HuH-7.5 (cell line): ENCODE data around the gene SLC35C1.
A peak's percentile ranks its signal among the peaks of the same experiment; 100 is the strongest.
"Not testable (repeated sequence)": the region's sequence is repeated elsewhere in the genome, so short reads cannot be mapped to it uniquely, and the experiment has no call there.

ENCODE experiments used
- DNase-seq: peaks from one replicate; pipeline ENCODE4 v3.0.0; 2011; ENCODE audit warnings: low spot score

The SLC35C1 gene

GRCh38 chr11:45788887-45789286 is 16.1 kb upstream of the SLC35C1 start:
- no peak for DNase-seq

DNA sequence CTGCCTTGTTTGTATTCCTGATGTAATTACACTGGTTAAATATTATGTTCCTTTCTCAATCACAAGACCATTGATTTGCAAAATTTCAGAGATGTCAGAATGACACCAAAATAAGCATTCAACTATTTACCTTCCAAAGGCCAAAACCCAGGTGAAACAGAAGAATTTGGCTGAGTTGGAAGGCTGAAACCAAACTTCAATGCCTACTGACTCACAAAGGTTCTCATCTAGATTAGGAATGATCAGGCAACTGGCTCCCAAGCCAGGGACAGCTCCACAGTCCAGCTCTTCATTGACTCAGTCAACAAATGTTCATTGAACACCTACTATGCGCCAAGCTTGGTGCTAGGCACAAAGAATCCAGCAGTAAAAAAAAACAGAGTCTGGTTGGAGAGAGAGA is 13.4 kb upstream of the SLC35C1 start:
- no peak for DNase-seq

GRCh38 chr11:45794169-45794568 is 10.8 kb upstream of the SLC35C1 start:
- no peak for DNase-seq

DNA sequence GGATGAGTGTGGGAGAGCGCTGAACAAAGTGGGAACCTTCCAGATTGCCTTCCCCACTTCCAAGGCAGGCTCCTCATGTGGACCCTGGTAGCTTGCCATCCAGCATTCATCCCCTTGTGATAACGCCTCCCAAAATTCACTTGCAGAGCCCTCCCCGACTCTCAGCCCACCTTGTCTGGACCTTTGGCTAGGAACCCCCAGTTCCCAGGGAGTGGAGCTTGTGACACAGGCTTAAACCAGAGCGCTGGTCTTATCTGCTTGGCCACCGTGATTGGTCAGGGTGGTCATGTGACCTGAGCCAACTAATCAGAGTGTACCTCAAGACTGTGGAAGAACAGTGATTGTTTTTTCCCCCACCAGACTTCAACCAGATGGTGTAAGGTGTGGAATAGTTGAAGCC is 9.6 kb upstream of the SLC35C1 start:
- DNase-seq = no peak

- no peak for DNase-seq
Observed at GRCh38 chr11:45796461-45796861, 8.5 kb upstream of the SLC35C1 start.

DNA sequence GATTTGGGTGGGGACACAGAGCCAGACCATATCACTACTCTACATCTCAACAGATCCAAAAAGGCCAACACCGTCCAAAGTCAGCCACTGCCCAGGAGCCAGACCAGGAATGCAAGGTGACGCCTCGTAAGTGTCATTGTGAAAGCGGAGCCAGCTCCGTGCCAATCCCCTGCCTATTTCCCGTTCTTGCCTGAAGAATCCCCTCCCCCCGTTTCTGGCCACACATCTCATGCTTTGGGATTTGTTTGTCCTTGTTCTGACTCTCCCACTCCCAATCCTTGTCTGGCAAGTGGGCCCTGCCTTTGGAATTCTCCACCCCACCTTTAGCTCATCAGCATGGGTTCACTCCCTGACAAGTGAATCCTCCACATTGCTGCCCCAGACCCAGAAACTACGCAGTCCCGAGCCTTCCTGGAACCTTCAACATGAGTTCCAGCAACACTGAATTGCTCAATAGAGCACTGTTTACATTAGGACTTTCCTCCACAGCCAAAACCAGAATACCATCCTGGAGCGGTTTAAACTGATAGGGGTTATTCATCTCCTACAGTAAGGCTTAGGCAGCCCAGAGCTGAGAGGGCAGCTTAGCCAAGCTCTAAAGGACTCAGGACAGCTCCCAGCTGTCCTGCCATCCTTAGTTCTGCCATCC is 6.0 kb upstream of the SLC35C1 start:
- peak; percentile 32 for DNase-seq

DNA sequence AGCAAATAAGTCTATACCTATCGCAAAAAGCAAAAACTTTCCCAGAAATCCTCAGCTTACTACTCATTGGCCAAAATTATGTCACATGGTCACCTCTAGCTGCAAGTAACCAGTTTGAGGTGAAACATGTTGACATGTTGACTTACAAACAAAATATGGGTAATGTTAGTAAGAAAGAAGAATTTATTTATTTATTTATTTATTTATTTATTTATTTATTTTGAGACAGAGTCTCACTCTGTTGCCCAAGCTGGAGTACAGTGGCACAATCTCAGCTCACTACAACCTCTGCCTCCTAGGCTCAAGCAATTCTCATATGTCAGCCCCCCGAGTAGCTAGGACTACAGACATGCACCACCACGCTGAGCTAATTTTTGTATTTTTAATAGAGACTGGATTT is 5.4 kb upstream of the SLC35C1 start:
- DNase-seq = no peak

DNA sequence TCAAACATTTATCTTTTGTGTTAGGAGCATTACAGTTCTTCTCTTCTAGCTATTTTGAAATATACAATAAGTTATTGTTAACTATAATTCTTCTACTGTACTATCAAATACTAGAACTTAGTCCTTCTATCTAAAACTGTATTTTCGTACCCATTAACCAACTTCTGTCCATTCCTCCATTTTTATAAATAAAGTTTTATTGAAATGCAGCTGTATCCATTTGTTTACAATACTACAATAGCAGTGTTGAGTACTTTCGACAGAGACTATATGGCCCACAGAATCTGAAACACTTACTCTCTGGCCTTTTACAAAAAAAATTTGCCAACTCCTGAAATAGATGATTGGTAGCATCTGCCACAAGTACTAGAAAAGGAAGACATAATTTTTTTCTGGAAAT is 4.7 kb upstream of the SLC35C1 start:
- no peak for DNase-seq

GRCh38 chr11:45801723-45802315 is 3.1 kb upstream of the SLC35C1 start:
- DNase-seq = no peak

DNA sequence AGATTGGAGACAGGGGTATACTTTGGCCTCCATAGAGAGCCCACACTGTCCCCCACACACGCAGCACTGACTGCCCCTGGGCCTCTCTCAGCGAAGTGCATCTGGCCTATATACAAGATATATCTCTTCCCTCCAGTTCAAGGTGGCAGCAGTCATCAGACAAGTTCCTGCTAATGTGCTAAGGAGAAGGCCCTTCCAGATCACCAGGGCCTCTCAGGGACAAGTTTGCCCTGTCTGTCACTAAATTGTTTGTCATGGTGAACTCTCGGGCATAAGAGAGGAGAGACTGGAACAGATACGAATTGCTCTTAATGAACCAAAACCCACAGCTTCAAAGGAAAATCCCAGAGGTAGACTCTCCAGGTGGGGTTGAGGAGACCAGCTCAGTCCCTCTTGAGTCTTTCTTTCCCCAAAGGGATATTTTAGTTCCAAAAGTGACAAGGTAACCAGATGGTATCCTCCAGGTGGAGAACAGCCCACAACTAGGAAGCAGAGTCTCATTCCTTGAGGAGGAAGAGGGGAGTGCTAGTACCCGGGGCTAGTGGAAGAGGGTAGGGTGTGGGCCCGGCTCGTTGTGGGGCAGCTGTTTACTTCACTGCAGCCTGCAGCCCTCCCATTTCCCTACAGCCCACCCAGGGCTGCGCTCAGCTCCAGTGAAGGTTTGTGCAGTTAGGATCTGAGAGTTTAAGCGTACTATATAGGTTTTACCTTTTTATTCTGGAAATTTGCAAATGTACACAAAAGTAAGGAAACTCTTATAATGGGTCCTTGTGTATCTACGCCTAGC is 2.2 kb upstream of the SLC35C1 start:
- DNase-seq = no peak

GRCh38 chr11:45803971-45804760 is 783 bp upstream of the SLC35C1 start:
- DNase-seq = peak; percentile 33

DNA sequence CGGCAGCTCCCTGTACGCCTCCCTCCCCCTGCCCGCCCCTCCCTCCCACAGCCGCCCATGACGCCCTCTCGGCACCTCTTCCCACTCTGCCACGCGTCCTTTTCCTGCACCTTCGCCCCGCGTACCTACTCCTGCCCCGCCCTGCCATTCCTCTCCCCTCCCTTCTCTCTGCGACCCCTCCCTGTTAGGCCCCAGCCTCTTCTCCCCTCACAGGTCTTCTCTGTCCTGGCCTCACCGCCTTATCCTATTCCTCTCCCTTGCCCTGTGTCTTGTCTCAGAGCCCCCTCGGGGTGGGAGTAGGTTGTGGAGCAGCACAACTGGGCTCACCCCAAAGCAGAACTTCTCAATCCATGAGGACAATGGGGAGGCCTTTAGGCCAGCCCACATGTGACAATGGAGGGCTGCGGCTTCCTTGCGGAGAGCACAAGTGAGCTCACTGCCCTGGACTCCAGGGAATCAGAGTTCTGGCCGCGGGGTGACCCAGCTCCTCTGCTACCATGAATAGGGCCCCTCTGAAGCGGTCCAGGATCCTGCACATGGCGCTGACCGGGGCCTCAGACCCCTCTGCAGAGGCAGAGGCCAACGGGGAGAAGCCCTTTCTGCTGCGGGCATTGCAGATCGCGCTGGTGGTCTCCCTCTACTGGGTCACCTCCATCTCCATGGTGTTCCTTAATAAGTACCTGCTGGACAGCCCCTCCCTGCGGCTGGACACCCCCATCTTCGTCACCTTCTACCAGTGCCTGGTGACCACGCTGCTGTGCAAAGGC is 539 bp downstream of the SLC35C1 start:
- DNase-seq = peak; percentile 26

DNA sequence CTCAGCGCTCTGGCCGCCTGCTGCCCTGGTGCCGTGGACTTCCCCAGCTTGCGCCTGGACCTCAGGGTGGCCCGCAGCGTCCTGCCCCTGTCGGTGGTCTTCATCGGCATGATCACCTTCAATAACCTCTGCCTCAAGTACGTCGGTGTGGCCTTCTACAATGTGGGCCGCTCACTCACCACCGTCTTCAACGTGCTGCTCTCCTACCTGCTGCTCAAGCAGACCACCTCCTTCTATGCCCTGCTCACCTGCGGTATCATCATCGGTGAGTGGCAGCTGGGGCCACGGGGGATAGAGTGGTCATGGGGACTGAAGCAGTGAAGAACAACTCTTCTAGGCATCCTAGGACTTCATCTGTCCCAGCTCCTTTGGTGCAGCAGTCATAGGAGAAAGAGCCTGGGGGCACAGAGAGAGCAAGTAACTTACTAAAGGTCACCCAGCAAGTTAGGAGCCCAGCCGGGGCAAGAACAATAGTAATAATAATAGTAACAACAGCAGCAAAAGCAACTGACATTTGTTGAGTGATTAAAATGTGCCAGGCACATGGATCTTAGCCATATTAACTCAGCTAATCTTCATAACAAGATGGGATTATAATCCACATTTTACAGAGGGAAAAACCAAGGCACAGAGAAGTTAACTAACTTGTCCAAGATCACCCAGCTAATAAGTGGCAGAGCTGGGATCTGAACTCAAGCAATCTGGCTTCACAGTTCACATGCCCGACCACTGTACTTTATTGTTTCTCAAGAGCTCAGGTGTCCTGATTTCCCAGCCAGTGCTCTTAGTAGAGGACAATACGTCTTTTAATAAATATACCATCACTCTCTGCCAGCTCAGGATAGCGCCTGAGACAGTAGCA is 1.4 kb downstream of the SLC35C1 start:
- no peak for DNase-seq

DNA sequence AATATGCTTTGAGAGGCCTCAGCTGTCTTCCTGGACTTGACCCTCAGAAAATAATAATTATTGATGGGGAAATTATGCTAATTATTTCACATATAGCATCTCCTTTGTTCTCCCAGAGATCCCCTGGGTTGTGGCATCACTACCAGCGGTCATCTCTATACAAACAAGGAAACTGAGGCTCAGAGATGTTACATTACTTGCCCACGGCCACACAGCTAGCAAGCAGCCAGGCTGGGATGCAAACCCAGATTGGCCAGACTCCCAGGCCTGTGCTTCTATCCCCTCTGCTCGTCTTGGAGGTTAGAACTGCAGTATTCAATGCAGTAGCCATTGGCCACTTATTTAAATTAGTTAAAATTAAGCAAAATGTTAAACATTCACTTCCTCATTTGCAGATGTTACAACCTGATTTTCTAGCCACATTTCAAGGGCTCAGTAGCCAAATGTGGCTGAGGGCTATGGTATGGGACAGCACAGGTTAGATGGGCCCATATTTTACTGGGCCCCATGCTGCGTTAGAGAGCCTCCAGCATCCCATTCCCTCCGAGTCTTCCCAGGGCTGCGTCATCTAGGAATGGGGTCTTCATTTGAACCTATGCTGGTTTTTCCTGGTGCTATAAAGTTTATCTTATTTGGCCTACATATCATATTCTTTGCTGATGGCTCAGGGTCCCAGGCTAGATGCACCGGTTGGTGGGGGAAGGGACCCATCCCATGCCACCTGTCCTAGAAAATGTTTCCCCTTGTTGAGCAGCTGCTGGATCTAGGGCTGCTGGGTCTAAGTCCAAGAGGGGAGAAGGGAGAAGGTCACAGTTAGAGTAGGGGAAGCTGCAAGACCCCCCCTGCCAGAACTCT is 2.2 kb downstream of the SLC35C1 start:
- no peak for DNase-seq

- DNase-seq = no peak
Observed at GRCh38 chr11:45807792-45808238, 2.9 kb downstream of the SLC35C1 start.

- DNase-seq = not testable (repeated sequence)
Observed at GRCh38 chr11:45808427-45808826, 3.5 kb downstream of the SLC35C1 start.

- DNase-seq = no peak
Observed at GRCh38 chr11:45809456-45810395, 4.8 kb downstream of the SLC35C1 start.

DNA sequence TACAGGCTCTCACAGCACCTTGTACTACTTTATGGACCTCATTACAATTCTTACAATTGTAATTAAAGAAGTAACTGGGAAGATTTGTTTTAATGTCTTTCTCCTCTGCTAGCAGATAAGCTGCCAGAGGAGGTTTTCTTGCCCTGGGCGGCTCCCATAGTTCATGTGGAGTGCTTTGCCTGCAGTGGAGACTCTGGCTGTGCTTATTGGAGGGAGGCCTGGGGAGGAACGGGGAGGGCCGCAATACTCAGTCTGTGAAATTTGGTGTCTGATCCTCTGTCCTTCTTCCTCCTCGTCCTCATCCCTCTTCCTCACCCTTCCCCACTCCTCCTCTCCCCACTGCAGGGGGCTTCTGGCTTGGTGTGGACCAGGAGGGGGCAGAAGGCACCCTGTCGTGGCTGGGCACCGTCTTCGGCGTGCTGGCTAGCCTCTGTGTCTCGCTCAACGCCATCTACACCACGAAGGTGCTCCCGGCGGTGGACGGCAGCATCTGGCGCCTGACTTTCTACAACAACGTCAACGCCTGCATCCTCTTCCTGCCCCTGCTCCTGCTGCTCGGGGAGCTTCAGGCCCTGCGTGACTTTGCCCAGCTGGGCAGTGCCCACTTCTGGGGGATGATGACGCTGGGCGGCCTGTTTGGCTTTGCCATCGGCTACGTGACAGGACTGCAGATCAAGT is 5.6 kb downstream of the SLC35C1 start:
- DNase-seq = no peak
